H1 (cell line): ENCODE results near the gene CIBAR2. TPM values are rescaled to one million over a fixed set of nuclear protein-coding genes. Genes with fewer than 3 reads are reported as not detected.

Source experiments
- CTCF ChIA-PET: fragments of 300-600 bp; sonication (Branson Sonifier 250); formaldehyde crosslinking; loops from one replicate; lab custom pipeline; 2021; ENCODE audit not compliant: partially characterized antibody; lab: Charles Lee
- POLR2A ChIA-PET: fragments of 300-600 bp; sonication (Branson Sonifier 250); formaldehyde crosslinking; loops from one replicate; lab custom pipeline; 2021; ENCODE audit warnings: inconsistent platforms; ENCODE audit not compliant: partially characterized antibody; lab: Charles Lee
- DNase-seq, 2 experiments: peaks; one replicate each; pipeline versions ENCODE4 v3.0.0 to v3.0.0-alpha.2; 2010 to 2022; ENCODE audit warnings: low spot score in 2 of 2, low read depth in 1 of 2, mixed read lengths in 1 of 2
- FAIRE-seq: peaks from 2 replicates; lab custom pipeline; 2011; peaks lifted over from hg19 to GRCh38; lab: Jason Lieb, UNC
- H2AFZ ChIP-seq: 2 replicates; pipeline ENCODE4 v1.8.1; 2012; ENCODE audit warnings: low read length, inconsistent platforms
- H2AK5ac ChIP-seq: 2 replicates; pipeline ENCODE4 v1.6.1; 2013; ENCODE audit warnings: low read depth, low read length
- H2BK120ac ChIP-seq: replicated peaks from 2 replicates; pipeline ENCODE3; 2013; ENCODE audit warnings: low read depth, low read length, inconsistent platforms
- H2BK12ac ChIP-seq: 2 replicates; pipeline ENCODE4 v1.6.1; 2013; ENCODE audit warnings: low read depth, low read length
- H2BK15ac ChIP-seq: 2 replicates; pipeline ENCODE4 v1.6.1; 2013; ENCODE audit warnings: low read length
- H2BK20ac ChIP-seq: 2 replicates; pipeline ENCODE4 v1.6.1; 2013; ENCODE audit warnings: low read length
- H2BK5ac ChIP-seq: 2 replicates; pipeline ENCODE4 v1.6.1; 2013; ENCODE audit warnings: low read depth, low read length
- H3K14ac ChIP-seq: 2 replicates; pipeline ENCODE4 v1.6.1; 2013; ENCODE audit warnings: inconsistent platforms; ENCODE audit not compliant: insufficient read length
- H3K18ac ChIP-seq: 2 replicates; pipeline ENCODE4 v1.6.1; 2013; ENCODE audit warnings: low read length; ENCODE audit errors: extremely low read depth
- H3K23ac ChIP-seq: 2 replicates; pipeline ENCODE4 v1.6.1; 2013; ENCODE audit warnings: inconsistent platforms; ENCODE audit not compliant: insufficient read length
- H3K23me2 ChIP-seq: 2 replicates; pipeline ENCODE4 v1.6.1; 2013; ENCODE audit warnings: low read depth, low read length
- H3K27ac ChIP-seq: 2 replicates; pipeline ENCODE4 v1.6.1; 2011; ENCODE audit warnings: low read depth, low read length, inconsistent platforms
- H3K27me3 ChIP-seq, 4 experiments: replicated peaks in 1 of 4; 1 replicate in 1 of 4; 2 replicates in 3 of 4; pipeline versions ENCODE4 v1.6.1 to v1.8.1; 2011 to 2013; ENCODE audit warnings: low read length in 3 of 4, mild to moderate bottlenecking in 3 of 4, inconsistent platforms in 2 of 4, mixed read lengths in 2 of 4, moderate library complexity in 1 of 4; ENCODE audit not compliant: control insufficient read depth in 3 of 4, insufficient read depth in 3 of 4; ENCODE audit errors: extremely low read depth in 1 of 4
- H3K36me3 ChIP-seq, 4 experiments: 2 replicates each; pipeline versions ENCODE4 v1.6.1 to v1.8.1; 2011 to 2013; ENCODE audit warnings: mild to moderate bottlenecking in 4 of 4, low read length in 3 of 4, moderate library complexity in 2 of 4, control low read depth in 1 of 4, inconsistent platforms in 1 of 4; ENCODE audit not compliant: insufficient read depth in 4 of 4, control insufficient read depth in 2 of 4
- H3K4ac ChIP-seq: replicated peaks from 2 replicates; pipeline ENCODE3; 2013; ENCODE audit warnings: low read length, low read depth, mixed read lengths, inconsistent platforms; ENCODE audit not compliant: insufficient read length
- H3K4me1 ChIP-seq, 4 experiments: replicated peaks in 1 of 4; 1 replicate in 1 of 4; 2 replicates in 3 of 4; pipeline versions ENCODE4 v1.6.1 to v1.8.1; 2011 to 2013; ENCODE audit warnings: low read length in 3 of 4, inconsistent platforms in 2 of 4, mixed read lengths in 1 of 4; ENCODE audit not compliant: insufficient read depth in 4 of 4, control insufficient read depth in 3 of 4
- H3K4me2 ChIP-seq, 2 experiments: 2 replicates each; pipeline versions ENCODE4 v1.6.1 to v1.8.1; 2011 to 2013; ENCODE audit warnings: low read depth in 2 of 2, low read length in 2 of 2, control low read depth in 1 of 2, inconsistent platforms in 1 of 2, mild to moderate bottlenecking in 1 of 2; ENCODE audit not compliant: insufficient read depth in 1 of 2
- H3K4me3 ChIP-seq, 4 experiments: fragments of 200-600, 300-600 bp in 1 of 4; sonication (generic), shearing (Covaris generic), sonication (Bioruptor Twin) in 1 of 4; 2 replicates each; pipeline versions ENCODE4 v1.5.1 to v1.8.1; 2011 to 2016; ENCODE audit warnings: low read length in 4 of 4, low read depth in 3 of 4, control low read depth in 2 of 4, inconsistent platforms in 2 of 4, mild to moderate bottlenecking in 2 of 4, mixed read lengths in 1 of 4, moderate library complexity in 1 of 4; ENCODE audit not compliant: insufficient read depth in 2 of 4; ENCODE audit errors: extremely low read depth in 1 of 4
- H3K56ac ChIP-seq: replicated peaks from 2 replicates; pipeline ENCODE3; 2013; ENCODE audit warnings: low read depth, mild to moderate bottlenecking, mixed read lengths, low read length, inconsistent platforms; ENCODE audit not compliant: insufficient read length
- H3K79me1 ChIP-seq: 2 replicates; pipeline ENCODE4 v1.6.1; 2013; ENCODE audit warnings: low read depth, low read length, control low read depth
- H3K79me2 ChIP-seq, 2 experiments: 2 replicates each; pipeline versions ENCODE4 v1.6.1 to v1.8.1; 2012 to 2013; ENCODE audit warnings: low read length in 2 of 2, mild to moderate bottlenecking in 2 of 2, inconsistent platforms in 1 of 2; ENCODE audit not compliant: insufficient read depth in 2 of 2, control insufficient read depth in 1 of 2
- H3K9ac ChIP-seq, 4 experiments: replicated peaks in 1 of 4; 1 replicate in 1 of 4; 2 replicates in 3 of 4; pipeline versions ENCODE4 v1.6.1 to v1.8.1; 2011 to 2013; ENCODE audit warnings: low read depth in 3 of 4, low read length in 3 of 4, control low read depth in 2 of 4, mild to moderate bottlenecking in 2 of 4, moderate library complexity in 2 of 4, inconsistent platforms in 1 of 4; ENCODE audit errors: extremely low read depth in 1 of 4
- H3K9me3 ChIP-seq, 2 experiments: 2 replicates each; pipeline versions ENCODE4 v1.6.1 to v1.8.1; 2012 to 2013; ENCODE audit warnings: mild to moderate bottlenecking in 2 of 2, moderate library complexity in 2 of 2, control low read depth in 1 of 2, inconsistent platforms in 1 of 2, low read depth in 1 of 2, low read length in 1 of 2, mixed read lengths in 1 of 2; ENCODE audit not compliant: insufficient read depth in 2 of 2
- H4K20me1 ChIP-seq, 2 experiments: replicated peaks in 1 of 2; 2 replicates each; pipeline versions ENCODE3 to v1.8.1; 2011 to 2013; ENCODE audit warnings: inconsistent platforms in 2 of 2, low read length in 2 of 2, mild to moderate bottlenecking in 1 of 2; ENCODE audit not compliant: insufficient read depth in 2 of 2, control insufficient read depth in 1 of 2
- H4K5ac ChIP-seq: 2 replicates; pipeline ENCODE4 v1.6.1; 2013; ENCODE audit warnings: low read length, low read depth, mixed read lengths, inconsistent platforms; ENCODE audit not compliant: insufficient read length
- H4K8ac ChIP-seq: 2 replicates; pipeline ENCODE4 v1.8.0; 2013; ENCODE audit warnings: mild to moderate bottlenecking, moderate library complexity, low read length, inconsistent platforms; ENCODE audit not compliant: insufficient read depth; ENCODE audit errors: extremely low read depth
- H4K91ac ChIP-seq: replicated peaks from 2 replicates; pipeline ENCODE3; 2013; ENCODE audit warnings: low read length, mixed read lengths, inconsistent platforms; ENCODE audit not compliant: insufficient read length
- CREB1 ChIP-seq: IDR thresholded peaks from 2 replicates; pipeline ENCODE4 v1.6.1; 2012; ENCODE audit warnings: inconsistent platforms
- SIRT6 ChIP-seq: IDR thresholded peaks from one replicate; pipeline ENCODE4 v1.7.1; 2012; ENCODE audit warnings: low read length, inconsistent platforms
- SP2 ChIP-seq: IDR thresholded peaks from 2 replicates; pipeline ENCODE4 v1.6.1; 2012; ENCODE audit warnings: mild to moderate bottlenecking, low read length, inconsistent platforms
- WGBS, 2 experiments: shearing (Covaris generic) in 1 of 2; methylation state at CpG; one replicate each; pipeline versions ENCODE4 v1.1.6 to v1.1.7; 2013 to 2015; ENCODE audit warnings: low lambda C conversion rate in 2 of 2, mixed read lengths in 2 of 2, inconsistent platforms in 1 of 2, low coverage in 1 of 2, missing lambda C conversion rate in 1 of 2; ENCODE audit not compliant: insufficient replicate concordance in 2 of 2, insufficient coverage in 1 of 2, insufficient read length in 1 of 2; ENCODE audit errors: extremely low coverage in 1 of 2, missing lambda C conversion rate in 1 of 2; 5-methylcytosine and 5-hydroxymethylcytosine counted together
- polyA plus RNA-seq, 7 experiments: library from polyadenylated mRNA; depleted of rRNA in 3 of 7; stranded (reverse) in 5 of 7; unstranded in 2 of 7; fragments of >200 nt in 5 of 7; fragments of 200-250 nt in 2 of 7; gene quantifications; 1 replicate in 5 of 7; 2 replicates in 1 of 7; 4 replicates in 1 of 7; pipeline versions ENCODE4 v1.2.1 to v1.2.3, GENCODE V29; 2011 to 2013; ENCODE audit warnings: missing spikeins in 2 of 7, mixed read lengths in 2 of 7
- total RNA-seq: library from RNA; stranded (reverse); fragmentation: NEBNext Ultra II Directional; extraction: Animal tissue kit (Norgen Biotek cat#: 25700); gene quantifications from 2 replicates; pipeline ENCODE4 v1.2.1, GENCODE V29; 2021

Gene CIBAR2
- total and polyA plus RNA-seq, 2 of the 8 experiments (the other 6 are each of a cell fraction or from before 2014, with no cell fraction given) = 0.18 TPM; not detected in 1

- H2BK20ac ChIP-seq = no peak overlapping the region
- ChIA-PET POLR2A (no interaction called here), CTCF (interaction anchor here (0.9 to 2.9 kb wide), 3 partner anchors 9 to 38 kb away, joined by 3 to 9 read pairs (median 3); no protein-coding TSS in a partner anchor)
- H3K18ac ChIP-seq = no peak overlapping the region
- no peak overlapping the region for H3K9ac ChIP-seq
- no peaks in the 10 kb centered on the region for H3K23me2 ChIP-seq
- no peak overlapping the region for H3K4me2 ChIP-seq
- no peak overlapping the region for H3K4me3 ChIP-seq
- H2BK120ac ChIP-seq = no peak overlapping the region
- H4K20me1 ChIP-seq = no peaks in the 10 kb centered on the region
- no peak overlapping the region for H4K5ac ChIP-seq
- DNase-seq = no peak
- H4K8ac ChIP-seq = no peak overlapping the region
- H3K79me2 ChIP-seq = no peaks in the 10 kb centered on the region
- H3K27me3 ChIP-seq = peaks cover 0 to 4% (median 1%) of the 10 kb centered on the region in 4 experiments; a peak in 1 of 7 replicates
- 86% methylated on average over 9 of the region's 9 CpGs; no CpG with 5 or more reads in 1 of the 2 experiments for WGBS, 2 experiments
- no peak overlapping the region for H2AK5ac ChIP-seq
- H2BK5ac ChIP-seq = no peak overlapping the region
- no peak overlapping the region for H3K23ac ChIP-seq
- FAIRE-seq = no peak
- no peaks in the 10 kb centered on the region for H3K9me3 ChIP-seq
- no peak overlapping the region for H3K56ac ChIP-seq
- no peak overlapping the region for H3K27ac ChIP-seq
- H3K4me1 ChIP-seq = no peaks in the 10 kb centered on the region
- TF ChIP-seq SIRT6 (no peak), CREB1 (no peak), SP2 (no peak)
- H3K36me3 ChIP-seq = no peaks in the 10 kb centered on the region
- no peak overlapping the region for H3K14ac ChIP-seq
- H3K79me1 ChIP-seq = no peaks in the 10 kb centered on the region
- no peak overlapping the region for H2BK12ac ChIP-seq
- no peak overlapping the region for H4K91ac ChIP-seq
- H2AFZ ChIP-seq = no peak overlapping the region
- no peak overlapping the region for H2BK15ac ChIP-seq
- no peak overlapping the region for H3K4ac ChIP-seq
Observed at GRCh38 chr16:85092309-85092708, 20.0 kb downstream of the CIBAR2 start.
